BE2C (cell line): Measurements from ENCODE around the gene PSORS1C1.
"Not testable (repeated sequence)": the region's sequence is repeated elsewhere in the genome, so short reads cannot be mapped to it uniquely, and the experiment has no call there.

Source experiments
- DNase-seq: peaks from one replicate; pipeline ENCODE4 v3.0.0-alpha.2; 2020
- H3K27me3 ChIP-seq: fragments of 250-450 bp; sonication (Bioruptor Pico); 2 replicates; pipeline ENCODE4 v1.5.1; 2020; ENCODE audit warnings: mild to moderate bottlenecking
- H3K36me3 ChIP-seq: fragments of 250-450 bp; sonication (Bioruptor Pico); 2 replicates; pipeline ENCODE4 v1.5.1; 2020; ENCODE audit warnings: mild to moderate bottlenecking
- H3K4me1 ChIP-seq: fragments of 250-450 bp; sonication (Bioruptor Pico); 2 replicates; pipeline ENCODE4 v1.5.1; 2020
- H3K4me3 ChIP-seq: 2 replicates; pipeline ENCODE4 v1.5.1; 2011; ENCODE audit warnings: low read depth, low read length
- H3K9me3 ChIP-seq: fragments of 250-450 bp; sonication (Bioruptor Pico); 2 replicates; pipeline ENCODE4 v1.5.1; 2020
- CTCF ChIP-seq: IDR thresholded peaks from 2 replicates; pipeline ENCODE4 v1.5.1; 2012; ENCODE audit warnings: mild to moderate bottlenecking, low read depth, low read length

Gene PSORS1C1

GRCh38 chr6:31158140-31158862 lies 43.7 kb downstream of the PSORS1C1 start, which contains the start of gene TCF19:
TCF19 (plus strand) TSS chr6:31158589; CDS start chr6:31159470, 881 bp downstream.
- no peak for TF ChIP-seq CTCF
- H3K9me3 ChIP-seq: no peaks in the 10 kb centered on the region
- H3K27me3 ChIP-seq: no peaks in the 10 kb centered on the region
- H3K4me3 ChIP-seq: peak within 1 kb of the TSS; percentile 86
- H3K4me1 ChIP-seq: peaks cover 2% of the 10 kb centered on the region; the same call in 1 of the 2 replicates
- H3K36me3 ChIP-seq: peaks cover 6% of the 10 kb centered on the region
- peak; percentile 98 for DNase-seq

DNA sequence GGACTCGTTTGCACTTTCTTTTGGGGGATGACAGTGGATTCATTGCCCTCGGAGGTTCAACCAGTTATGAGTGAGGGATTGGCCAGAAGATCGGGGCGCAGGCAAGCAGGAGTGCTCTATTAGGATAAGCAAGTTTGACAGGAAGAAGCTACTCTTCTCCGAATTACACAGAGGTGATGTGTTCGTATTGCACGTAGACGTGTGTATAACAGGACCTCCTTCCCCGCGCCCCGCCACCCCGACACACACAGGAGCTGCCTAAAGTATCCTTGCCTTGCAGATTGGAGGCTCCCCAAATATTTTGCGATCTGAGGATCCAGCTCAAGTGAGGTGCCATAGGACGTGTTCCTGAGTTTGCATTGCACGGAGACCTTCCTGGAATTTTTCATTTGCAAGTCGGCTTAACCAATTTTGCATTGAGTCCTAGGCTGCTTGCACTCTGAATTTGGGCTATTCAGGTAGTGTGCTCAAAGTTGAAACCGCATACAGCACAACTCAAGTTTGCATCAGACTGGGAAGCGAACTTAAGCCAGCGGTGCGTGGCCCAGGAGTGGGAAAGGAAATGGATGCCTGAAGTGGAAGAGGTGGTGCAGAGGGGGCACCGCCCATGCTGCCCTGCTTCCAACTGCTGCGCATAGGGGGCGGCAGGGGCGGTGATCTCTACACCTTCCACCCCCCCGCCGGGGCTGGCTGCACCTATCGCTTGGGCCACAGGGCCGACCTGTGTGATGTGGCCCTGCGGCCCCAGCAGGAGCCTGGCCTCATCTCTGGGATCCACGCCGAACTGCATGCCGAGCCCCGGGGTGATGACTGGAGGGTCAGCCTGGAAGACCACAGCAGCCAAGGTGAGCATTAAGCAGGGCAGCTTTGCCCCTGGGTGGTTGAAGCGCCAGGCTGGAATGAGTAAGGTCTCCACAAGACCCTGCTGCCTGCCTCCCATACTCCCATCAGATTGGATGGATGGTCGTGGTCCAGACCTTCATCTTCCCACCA lies 44.6 kb downstream of the PSORS1C1 start:
- Histone ChIP-seq H3K4me1 (peaks cover 2% of the 10 kb centered on the region; the same call in 1 of the 2 replicates), H3K36me3 (peaks cover 6% of the 10 kb centered on the region), H3K27me3 (no peaks in the 10 kb centered on the region), H3K9me3 (no peaks in the 10 kb centered on the region), H3K4me3 (peak overlapping the region; percentile 86)
- TF ChIP-seq CTCF: peak; percentile 7; the same call in 1 of the 2 replicates
- DNase-seq: peak; percentile 33

GRCh38 chr6:31161216-31162126 lies 46.9 kb downstream of the PSORS1C1 start:
- no peaks in the 10 kb centered on the region for H3K9me3 ChIP-seq
- peaks cover 2% of the 10 kb centered on the region; the same call in 1 of the 2 replicates for H3K4me1 ChIP-seq
- H3K36me3 ChIP-seq: peaks cover 6% of the 10 kb centered on the region
- no peak overlapping the region for H3K4me3 ChIP-seq
- DNase-seq: no peak
- no peak for TF ChIP-seq CTCF
- H3K27me3 ChIP-seq: no peaks in the 10 kb centered on the region

DNA sequence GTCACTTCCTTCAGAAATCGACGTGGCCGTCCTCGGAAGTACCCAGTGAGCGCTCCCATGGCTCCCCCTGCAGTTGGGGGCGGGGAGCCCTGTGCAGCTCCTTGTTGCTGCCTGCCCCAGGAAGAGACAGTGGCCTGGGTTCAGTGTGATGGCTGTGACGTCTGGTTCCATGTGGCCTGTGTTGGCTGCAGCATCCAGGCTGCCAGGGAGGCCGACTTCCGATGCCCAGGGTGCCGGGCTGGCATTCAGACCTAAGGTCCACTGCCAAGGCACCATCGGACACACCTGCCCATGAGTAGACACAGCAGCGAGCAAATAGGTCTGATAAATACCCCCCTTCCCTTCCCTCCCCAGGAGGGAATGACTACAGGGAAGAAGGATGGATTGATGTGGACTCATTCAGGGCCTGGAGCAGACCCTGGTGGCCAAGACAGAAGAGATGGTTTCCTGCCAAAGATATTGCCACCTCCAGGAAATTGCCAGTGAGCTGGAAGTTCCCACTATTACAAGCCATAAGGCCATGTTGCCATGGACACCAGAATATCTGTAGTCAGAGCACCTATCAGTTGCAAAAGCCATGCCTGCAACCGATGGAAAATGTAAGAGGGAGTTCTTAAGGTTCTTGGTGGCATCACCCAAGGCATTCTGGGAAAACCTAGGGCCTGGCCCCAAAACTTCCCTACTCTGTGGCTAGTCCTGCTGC lies 48.0 kb downstream of the PSORS1C1 start:
- H3K4me1 ChIP-seq: no peaks in the 10 kb centered on the region
- H3K36me3 ChIP-seq: peaks cover 6% of the 10 kb centered on the region
- H3K27me3 ChIP-seq: no peaks in the 10 kb centered on the region
- no peak for TF ChIP-seq CTCF
- no peak for DNase-seq
- no peak overlapping the region for H3K4me3 ChIP-seq
- no peaks in the 10 kb centered on the region for H3K9me3 ChIP-seq

DNA sequence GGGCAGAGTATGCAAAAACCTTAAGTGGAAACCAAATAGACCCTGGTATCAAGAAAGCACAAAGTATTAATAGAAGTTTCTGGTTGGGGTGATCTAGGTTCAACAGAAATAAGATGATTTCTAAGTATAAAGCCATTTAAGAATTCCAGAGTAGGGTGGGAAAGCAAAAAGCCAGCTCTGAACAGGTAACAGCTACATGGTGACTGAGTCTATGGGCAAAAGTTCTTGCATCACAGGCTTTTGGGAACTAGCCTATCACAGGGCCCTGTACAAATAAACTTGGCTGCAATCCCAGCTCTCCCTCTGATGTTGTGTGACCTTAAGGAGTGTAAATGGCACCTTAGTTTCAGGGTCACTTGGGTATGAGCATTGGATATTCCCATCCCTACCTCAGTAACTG lies 49.3 kb downstream of the PSORS1C1 start:
- H3K4me1 ChIP-seq: no peaks in the 10 kb centered on the region
- H3K9me3 ChIP-seq: no peaks in the 10 kb centered on the region
- H3K27me3 ChIP-seq: no peaks in the 10 kb centered on the region
- TF ChIP-seq CTCF: no peak
- H3K4me3 ChIP-seq: no peak overlapping the region
- DNase-seq: no peak
- peaks cover 6% of the 10 kb centered on the region for H3K36me3 ChIP-seq

DNA sequence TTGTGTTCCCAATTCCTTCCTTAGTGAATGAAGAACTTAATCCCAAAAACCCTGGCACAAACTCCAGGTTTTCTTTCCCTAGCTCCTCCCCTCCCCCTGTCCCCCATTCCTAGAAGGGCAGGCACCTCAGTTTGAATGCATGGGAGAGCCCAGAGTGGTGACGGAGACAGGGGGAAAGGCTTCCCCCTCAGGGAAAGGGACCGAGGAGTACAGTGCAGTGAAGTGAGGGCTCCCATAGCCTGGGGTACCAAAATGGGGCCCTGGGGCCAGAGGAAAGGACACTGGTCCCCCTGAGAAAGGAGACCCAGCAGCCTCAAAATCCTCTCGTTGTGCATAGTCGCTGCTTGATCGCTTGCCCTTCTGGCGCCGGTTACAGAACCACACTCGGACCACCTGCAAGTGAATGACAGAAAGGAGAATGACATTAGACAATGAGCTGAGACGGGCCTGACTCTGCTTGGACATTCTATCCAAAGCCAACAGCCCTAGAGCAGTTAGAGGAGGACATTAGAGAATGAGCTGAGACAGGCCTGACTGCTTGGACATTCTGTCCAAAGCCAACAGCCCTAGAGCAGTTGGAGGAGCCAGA lies 50.0 kb downstream of the PSORS1C1 start:
- not testable (repeated sequence) for H3K36me3 ChIP-seq, H3K4me3 ChIP-seq, DNase-seq, H3K27me3 ChIP-seq, H3K4me1 ChIP-seq, H3K9me3 ChIP-seq

GRCh38 chr6:31165064-31165832 lies 50.6 kb downstream of the PSORS1C1 start:
- not testable (repeated sequence) for DNase-seq, H3K4me3 ChIP-seq, H3K4me1 ChIP-seq, H3K27me3 ChIP-seq, H3K9me3 ChIP-seq, H3K36me3 ChIP-seq
